Measurements from ENCODE around the gene SFTPB.
"Not testable (repeated sequence)": the region's sequence is repeated elsewhere in the genome, so short reads cannot be mapped to it uniquely, and the experiment has no call there.

SFTPB gene

GRCh38 chr2:85655961-85656417 is 12.0 kb downstream of the SFTPB start:
- DNase-seq (ENCODE audit: low spot score): no peak

- peak; percentile 47 for DNase-seq (ENCODE audit: low spot score)
These were observed 14.0 kb downstream of the SFTPB start for GRCh38 chr2:85653996-85654395.

- no peak for DNase-seq (ENCODE audit: low spot score)
These were observed 15.9 kb downstream of the SFTPB start for GRCh38 chr2:85652056-85652455.

- no peak for DNase-seq (ENCODE audit: low spot score)
These were observed 16.9 kb downstream of the SFTPB start for GRCh38 chr2:85651097-85651496.

GRCh38 chr2:85650456-85650855 is 17.5 kb downstream of the SFTPB start:
- DNase-seq (ENCODE audit: low spot score): no peak

- DNase-seq (ENCODE audit: low spot score): no peak
These were observed 18.5 kb downstream of the SFTPB start for GRCh38 chr2:85649201-85650190.

GRCh38 chr2:85648619-85649018 is 19.4 kb downstream of the SFTPB start:
- no peak for DNase-seq (ENCODE audit: low spot score)

GRCh38 chr2:85647823-85648526 is 20.0 kb downstream of the SFTPB start:
- DNase-seq (ENCODE audit: low spot score): no peak

- no peak for DNase-seq (ENCODE audit: low spot score)
These were observed 21.8 kb downstream of the SFTPB start for GRCh38 chr2:85646166-85646565.

- DNase-seq (ENCODE audit: low spot score): no peak
These were observed 23.1 kb downstream of the SFTPB start for GRCh38 chr2:85644909-85645308.

GRCh38 chr2:85642725-85643124 is 25.3 kb downstream of the SFTPB start:
- DNase-seq (ENCODE audit: low spot score): no peak

- DNase-seq (ENCODE audit: low spot score): no peak
These were observed 32.4 kb downstream of the SFTPB start for GRCh38 chr2:85635636-85636035.

GRCh38 chr2:85635011-85635410 is 33.0 kb downstream of the SFTPB start:
- no peak for DNase-seq (ENCODE audit: low spot score)

GRCh38 chr2:85631316-85631715 is 36.7 kb downstream of the SFTPB start:
- DNase-seq (ENCODE audit: low spot score): no peak

- no peak for DNase-seq (ENCODE audit: low spot score)
These were observed 39.3 kb downstream of the SFTPB start for GRCh38 chr2:85628658-85629057.

GRCh38 chr2:85623991-85624390 is 44.0 kb downstream of the SFTPB start:
- no peak for DNase-seq (ENCODE audit: low spot score)

- no peak for DNase-seq (ENCODE audit: low spot score)
These were observed 46.7 kb downstream of the SFTPB start for GRCh38 chr2:85621338-85621737.

GRCh38 chr2:85619617-85620016 is 48.4 kb downstream of the SFTPB start:
- DNase-seq (ENCODE audit: low spot score): no peak

GRCh38 chr2:85617723-85618122 is 50.3 kb downstream of the SFTPB start:
- not testable (repeated sequence) for DNase-seq (ENCODE audit: low spot score)

GRCh38 chr2:85615413-85615728 is 52.6 kb downstream of the SFTPB start:
- no peak for DNase-seq (ENCODE audit: low spot score)

GRCh38 chr2:85614757-85615156 is 53.2 kb downstream of the SFTPB start:
- DNase-seq (ENCODE audit: low spot score): not testable (repeated sequence)

- DNase-seq (ENCODE audit: low spot score): no peak
These were observed 54.1 kb downstream of the SFTPB start for GRCh38 chr2:85613717-85614515.

Data from globus pallidus (tissue), 1 donor.